Stimulated activated CD8-positive, alpha-beta memory T cell treated with anti-CD3 and anti-CD28 coated beads, Interleukin-4, amount 100 ng/mL, for 24 hours (primary cell): ENCODE results near the gene NAPSA.

Experiments used
- DNase-seq: peaks from one replicate; pipeline ENCODE4 v3.0.0-alpha.2; 2020; ENCODE audit warnings: low read depth

NAPSA gene

DNA sequence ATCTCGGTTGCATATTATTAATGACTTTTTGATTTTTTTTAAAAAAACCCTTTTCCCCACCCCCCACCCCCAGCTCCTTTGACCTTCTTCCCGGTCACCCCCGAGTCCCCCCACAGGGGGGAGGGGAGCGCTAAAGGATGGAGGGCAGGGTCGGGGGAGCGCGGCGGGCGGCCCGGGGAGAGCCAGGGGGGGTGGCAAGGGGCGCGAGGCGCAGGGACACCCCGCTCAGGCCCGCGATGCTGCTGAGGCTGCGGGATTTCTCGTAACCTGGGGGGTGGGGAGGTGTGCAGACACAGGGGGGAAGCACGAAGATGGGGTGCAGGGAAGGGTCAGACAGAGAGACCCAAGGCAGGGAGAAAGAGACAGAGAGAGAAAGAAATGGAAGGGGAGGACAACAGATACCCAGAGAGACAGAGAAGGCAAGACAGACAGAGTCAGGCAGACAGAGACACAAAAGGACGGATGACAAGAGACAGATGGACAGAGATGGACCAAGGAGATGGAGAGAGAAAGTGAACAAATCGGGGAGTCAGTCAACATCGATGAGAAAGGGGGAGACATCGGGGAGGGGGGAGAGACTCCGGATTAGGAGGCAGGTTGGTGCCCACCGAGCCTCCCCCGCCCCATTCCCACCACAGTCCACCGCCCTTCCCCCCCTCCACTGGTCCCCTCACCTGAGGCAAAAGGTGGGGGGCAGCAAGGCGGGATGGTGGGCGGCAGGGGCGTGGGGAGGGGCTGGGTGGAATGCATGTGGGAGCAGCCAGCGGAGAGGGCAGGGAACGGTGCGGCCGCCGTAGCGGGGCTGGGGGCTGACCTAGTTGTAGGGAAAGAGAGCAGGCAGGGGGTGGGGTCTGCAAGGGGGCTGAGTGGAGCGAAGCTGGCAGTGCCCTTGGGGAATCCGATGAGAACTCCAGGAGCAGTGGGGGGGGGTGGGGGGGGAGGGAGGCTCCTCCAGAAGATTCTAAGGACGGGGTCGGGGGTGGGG, 50.4 kb downstream of the NAPSA start:
- DNase-seq: no peak

DNA sequence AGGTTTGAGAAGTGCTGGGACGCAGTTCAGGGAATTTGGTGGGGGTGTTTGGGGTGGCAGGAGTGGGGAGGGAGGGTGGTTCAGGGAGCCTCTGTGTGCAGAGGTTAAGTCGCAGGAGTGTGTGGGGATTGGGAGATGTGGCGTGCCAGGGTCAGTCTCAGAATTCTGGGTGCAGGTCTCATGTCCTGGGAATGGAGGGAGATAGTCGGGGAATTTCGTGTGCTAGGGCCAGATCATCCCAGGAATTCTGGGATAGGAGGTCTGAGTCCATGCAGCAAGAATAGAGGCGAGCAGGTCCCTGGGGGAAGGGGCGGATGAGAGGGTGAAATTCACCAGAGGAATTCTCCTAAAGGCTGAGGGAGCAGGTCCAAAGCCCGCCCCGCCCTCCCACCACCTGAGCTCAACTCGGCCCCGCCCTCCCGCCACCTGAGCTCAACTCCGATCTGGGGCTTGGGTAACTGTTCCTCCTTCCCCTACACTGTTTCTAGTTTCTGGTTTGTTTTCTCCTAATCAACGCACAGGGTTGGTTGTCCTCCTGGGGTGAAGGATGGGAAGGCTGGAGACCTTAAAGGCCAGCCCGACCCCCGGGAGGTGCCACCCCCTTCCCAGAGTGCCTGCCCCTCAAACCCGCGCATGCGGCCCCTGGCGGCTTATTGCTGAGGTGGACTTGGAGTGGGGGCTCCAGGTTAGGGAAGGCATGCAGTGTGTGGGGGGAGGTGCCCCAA, 51.5 kb downstream of the NAPSA start:
- no peak for DNase-seq

DNA sequence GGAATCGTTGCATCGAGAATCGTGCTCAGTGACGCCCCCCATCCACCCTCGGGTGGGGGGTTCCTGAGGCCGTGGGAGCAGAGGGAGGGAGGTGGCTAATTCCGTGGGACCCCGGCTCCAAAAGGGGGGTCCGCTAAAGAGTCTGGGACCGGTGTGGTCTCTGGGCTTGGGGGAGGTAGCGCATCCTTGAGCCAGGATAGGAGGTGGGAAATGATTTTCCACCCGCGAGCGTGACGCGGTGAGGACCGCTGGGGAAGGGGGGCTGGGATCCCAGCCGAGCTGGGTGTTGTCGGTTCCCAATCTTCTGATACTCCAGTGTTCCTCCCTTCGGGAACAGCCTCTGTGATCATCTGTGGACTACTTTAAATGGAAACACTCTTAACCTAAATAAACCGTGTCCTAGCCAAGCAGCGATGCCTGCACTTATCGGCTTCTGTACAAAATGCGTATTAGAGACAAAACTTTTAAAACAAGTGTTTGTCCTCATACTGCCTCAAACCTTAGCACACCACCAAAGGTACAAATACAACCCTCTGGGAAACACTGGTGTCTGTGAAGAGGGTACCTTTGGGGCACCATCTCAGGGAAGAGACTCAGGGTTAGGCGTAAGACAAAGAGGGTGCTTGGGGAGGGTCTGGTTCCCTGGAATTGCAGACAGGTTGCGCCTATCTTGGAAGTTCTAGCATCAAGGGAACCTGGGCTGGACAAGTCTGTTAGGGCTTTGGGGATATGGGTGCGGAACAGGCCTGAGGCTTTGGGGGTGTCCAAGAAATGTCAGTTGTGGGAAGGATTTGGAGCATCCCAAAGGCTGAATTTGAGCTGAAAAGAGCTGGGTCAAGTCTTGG, 52.2 kb downstream of the NAPSA start:
- DNase-seq: no peak

DNA sequence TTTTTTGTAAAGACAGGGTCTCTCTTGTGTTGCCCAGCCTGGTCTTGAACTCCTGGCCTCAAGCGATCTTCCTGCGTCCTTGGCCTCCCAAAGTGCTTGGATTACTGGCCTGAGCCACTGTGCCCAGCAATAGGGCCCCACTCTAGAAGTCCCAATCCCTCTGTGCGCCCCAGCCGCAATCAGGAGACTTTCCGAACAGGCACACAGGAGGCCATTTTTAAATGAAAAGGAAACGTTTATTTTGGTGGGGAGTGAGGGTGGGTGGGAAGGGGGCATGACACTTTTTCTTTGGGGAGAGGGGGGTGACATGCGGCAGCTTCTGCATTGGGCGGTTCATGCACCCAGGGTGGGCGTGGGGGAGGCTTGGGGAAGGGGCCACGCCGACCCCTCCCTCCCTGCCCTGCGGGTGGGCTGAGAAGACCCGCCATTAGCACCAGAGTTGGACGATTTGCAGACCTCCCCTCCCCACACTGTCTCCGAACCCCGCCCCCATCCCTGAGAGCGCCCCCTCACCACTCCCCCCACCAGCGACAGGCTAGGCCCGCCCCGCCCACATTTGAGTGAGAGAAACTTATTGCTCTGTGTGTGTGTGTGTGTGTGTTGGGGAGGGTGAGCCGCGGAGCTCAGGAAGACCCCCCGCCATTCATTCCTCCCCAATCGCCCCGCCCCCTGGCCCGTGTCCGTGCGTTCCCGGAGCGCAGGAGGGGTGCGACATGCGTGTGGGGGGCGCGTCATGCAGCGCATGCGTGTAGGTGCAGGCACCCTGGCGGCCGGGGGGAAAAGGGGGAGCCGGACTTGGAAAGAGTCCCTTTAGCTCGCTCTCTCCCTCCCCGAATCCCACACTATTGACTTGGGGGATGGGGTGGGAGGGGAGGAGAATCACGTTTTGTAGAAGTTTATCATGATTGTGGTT, 53.5 kb downstream of the NAPSA start:
- no peak for DNase-seq

DNA sequence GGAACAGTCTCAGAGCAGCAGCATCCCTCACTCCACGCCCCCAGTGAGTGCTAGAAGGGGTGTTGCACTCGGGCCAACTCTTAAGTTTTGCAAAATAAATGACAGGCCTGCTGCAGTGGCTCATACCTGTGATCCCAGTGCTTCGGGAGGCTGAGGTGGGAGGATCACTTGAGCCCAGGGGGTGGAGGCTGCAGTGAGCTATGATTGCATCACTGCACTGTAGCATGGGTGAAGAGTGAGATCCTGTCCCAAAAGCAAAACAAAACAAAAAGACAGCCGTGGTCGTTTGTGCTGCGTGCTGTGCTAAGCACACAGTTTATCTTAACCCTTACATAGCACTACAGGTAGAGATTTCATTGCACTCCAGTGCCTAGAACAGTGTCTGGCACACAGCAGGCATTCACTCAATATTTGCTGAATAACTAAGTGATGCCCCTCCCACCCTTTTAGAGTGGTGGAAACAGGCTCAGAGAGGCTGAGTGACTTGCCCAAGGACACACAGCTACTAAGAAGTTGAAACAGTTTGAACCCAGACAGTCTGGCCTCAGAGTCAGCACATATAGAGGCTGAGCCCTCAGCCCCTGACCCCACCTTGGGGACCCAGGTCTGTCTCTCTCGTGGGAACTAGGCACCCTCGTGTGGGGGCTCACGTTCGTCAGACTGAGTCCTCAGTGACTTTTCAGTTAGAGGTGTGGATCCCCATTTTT, 54.5 kb downstream of the NAPSA start:
- no peak for DNase-seq

DNA sequence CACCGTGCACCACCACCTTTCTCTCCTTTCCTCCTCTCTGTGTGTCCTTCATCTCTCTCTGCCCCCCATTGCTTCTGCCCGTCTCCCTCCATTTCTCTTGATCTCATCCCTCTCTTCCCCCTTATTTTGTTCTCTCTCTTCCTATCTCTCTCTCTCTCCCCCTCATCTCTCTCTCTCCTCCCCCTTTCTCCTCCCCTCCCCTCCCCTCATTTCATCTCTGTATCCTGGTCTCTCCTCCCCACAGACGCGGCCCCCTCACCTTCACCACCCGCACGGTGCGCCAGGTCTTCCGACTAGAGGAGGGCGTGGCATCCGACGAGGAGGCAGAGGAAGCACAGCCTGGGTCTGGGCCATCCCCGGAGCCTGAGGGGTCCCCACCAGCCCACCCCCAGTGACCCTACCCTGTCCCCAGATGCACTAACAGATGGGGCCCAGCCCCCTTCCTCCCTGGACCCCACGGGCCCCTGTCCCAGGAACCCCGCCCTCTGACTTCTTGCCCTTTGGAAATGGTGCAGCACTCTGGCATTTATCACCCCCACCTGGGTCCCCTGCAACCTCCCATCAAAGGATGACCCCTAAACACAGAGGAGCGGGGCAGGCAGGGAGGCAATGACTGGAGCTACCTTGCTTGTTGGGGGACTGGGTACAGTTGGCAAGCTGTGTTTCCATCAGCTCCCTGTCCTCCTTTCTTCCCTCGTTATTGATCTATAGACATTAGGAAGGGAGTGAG, 55.9 kb downstream of the NAPSA start:
- DNase-seq: no peak

DNA sequence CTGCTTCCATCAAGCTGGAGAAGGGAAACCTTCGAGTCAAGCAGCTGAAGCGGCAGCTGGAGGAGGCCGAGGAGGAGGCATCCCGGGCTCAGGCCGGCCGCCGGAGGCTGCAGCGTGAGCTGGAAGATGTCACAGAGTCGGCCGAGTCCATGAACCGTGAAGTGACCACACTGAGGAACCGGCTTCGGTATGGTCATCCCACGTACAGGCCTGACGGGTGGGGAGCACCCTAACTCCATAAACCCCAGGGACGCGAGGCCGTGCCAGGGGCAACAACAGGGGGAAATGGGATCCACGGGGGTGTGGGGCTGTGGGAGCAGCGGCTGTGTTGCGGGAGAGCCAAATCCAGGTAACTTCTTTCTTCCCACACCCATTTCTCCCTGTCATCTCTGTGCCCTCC, 56.4 kb downstream of the NAPSA start:
- DNase-seq: no peak
